ENCODE measurements around the gene KRTAP9-9.
"Not testable (repeated sequence)": the region's sequence is repeated elsewhere in the genome, so short reads cannot be mapped to it uniquely, and the experiment has no call there.

The KRTAP9-9 gene

DNA sequence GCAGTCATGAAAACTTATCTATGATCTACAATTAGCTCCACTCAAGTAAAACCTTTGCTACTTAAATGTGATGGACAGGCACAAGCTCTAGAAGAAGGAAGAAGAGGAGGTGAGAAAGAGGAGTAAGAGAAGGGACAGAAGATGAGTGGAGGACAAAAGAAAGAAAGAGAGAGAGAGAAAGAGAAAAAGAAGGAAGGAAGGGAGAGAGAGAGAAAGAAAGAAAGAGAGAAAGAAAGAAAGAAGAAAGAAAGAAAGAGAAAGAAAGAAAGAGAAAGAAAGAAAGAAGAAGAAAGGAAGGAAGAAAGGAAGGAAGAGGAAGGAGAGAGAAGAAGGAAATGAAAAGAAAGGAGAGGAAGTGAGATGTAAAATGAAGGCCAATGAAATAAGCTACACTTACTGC, 25.1 kb upstream of the KRTAP9-9 start:
- Histone ChIP-seq H3K36me3 (ENCODE audit: low read length) (no peaks in the 10 kb centered on the region), H4K20me1 (ENCODE audit: low read depth, low read length) (no peaks in the 10 kb centered on the region), H3K79me2 (ENCODE audit: insufficient read depth, low read length) (no peaks in the 10 kb centered on the region), H3K4me3 (ENCODE audit: insufficient read depth, low read length, poor library complexity, severe bottlenecking) (no peak overlapping the region), H3K9me3 (ENCODE audit: insufficient read depth, low read length) (no peaks in the 10 kb centered on the region), H3K9me2 (replicated peaks; ENCODE audit: insufficient read depth, low read length) (no peaks in the 10 kb centered on the region), H3K27ac (ENCODE audit: low read depth, low read length) (no peak overlapping the region), H2AFZ (ENCODE audit: low read depth, low read length, severe bottlenecking) (no peak overlapping the region), H3K4me2 (ENCODE audit: low read depth, low read length, poor library complexity, severe bottlenecking) (no peak overlapping the region), H3K9ac (ENCODE audit: low read length) (no peak overlapping the region), H3K27me3 (ENCODE audit: low read length) (no peaks in the 10 kb centered on the region), H3F3A (ENCODE audit: insufficient read depth) (no peaks in the 10 kb centered on the region)
- TF ChIP-seq EZH2phosphoT487 (conservative IDR thresholded peaks at IDR 0.05; ENCODE audit: low read length): no peak
- TF ChIP-seq, protein P1, sequence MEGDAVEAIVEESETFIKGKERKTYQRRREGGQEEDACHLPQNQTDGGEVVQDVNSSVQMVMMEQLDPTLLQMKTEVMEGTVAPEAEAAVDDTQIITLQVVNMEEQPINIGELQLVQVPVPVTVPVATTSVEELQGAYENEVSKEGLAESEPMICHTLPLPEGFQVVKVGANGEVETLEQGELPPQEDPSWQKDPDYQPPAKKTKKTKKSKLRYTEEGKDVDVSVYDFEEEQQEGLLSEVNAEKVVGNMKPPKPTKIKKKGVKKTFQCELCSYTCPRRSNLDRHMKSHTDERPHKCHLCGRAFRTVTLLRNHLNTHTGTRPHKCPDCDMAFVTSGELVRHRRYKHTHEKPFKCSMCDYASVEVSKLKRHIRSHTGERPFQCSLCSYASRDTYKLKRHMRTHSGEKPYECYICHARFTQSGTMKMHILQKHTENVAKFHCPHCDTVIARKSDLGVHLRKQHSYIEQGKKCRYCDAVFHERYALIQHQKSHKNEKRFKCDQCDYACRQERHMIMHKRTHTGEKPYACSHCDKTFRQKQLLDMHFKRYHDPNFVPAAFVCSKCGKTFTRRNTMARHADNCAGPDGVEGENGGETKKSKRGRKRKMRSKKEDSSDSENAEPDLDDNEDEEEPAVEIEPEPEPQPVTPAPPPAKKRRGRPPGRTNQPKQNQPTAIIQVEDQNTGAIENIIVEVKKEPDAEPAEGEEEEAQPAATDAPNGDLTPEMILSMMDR (IDR thresholded peaks at IDR 0.05; ENCODE audit: insufficient read depth, low read length, poor library complexity, severe bottlenecking): no peak

DNA sequence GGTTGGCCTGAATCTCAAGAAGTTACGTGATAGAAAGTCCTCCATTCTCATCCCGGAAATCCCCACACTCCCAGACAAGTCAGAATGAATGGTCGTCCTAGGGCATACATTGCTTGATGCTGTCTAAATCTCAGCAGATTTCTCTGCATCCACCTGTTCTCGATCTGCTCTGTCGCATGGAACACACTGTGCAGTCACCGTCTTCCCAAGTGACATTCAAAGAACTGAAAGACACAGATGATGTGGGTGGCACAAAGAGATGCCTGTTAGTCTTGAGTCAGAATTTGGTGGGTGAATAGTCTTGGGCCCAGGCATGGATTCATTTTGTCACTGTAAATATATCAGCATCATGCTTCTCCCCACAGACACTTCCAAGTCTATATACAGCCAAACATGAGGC, 23.5 kb upstream of the KRTAP9-9 start:
- Histone ChIP-seq H3K4me3 (ENCODE audit: insufficient read depth, low read length, poor library complexity, severe bottlenecking) (no peak overlapping the region), H3K4me2 (ENCODE audit: low read depth, low read length, poor library complexity, severe bottlenecking) (no peak overlapping the region), H3K27me3 (ENCODE audit: low read length) (no peaks in the 10 kb centered on the region), H3K27ac (ENCODE audit: low read depth, low read length) (no peak overlapping the region), H4K20me1 (ENCODE audit: low read depth, low read length) (no peaks in the 10 kb centered on the region), H3K9ac (ENCODE audit: low read length) (no peak overlapping the region), H3K36me3 (ENCODE audit: low read length) (no peaks in the 10 kb centered on the region), H3F3A (ENCODE audit: insufficient read depth) (no peaks in the 10 kb centered on the region), H3K9me3 (ENCODE audit: insufficient read depth, low read length) (no peaks in the 10 kb centered on the region), H3K79me2 (ENCODE audit: insufficient read depth, low read length) (no peaks in the 10 kb centered on the region), H2AFZ (ENCODE audit: low read depth, low read length, severe bottlenecking) (no peak overlapping the region), H3K9me2 (replicated peaks; ENCODE audit: insufficient read depth, low read length) (no peaks in the 10 kb centered on the region)
- no peak for TF ChIP-seq EZH2phosphoT487 (conservative IDR thresholded peaks at IDR 0.05; ENCODE audit: low read length)

DNA sequence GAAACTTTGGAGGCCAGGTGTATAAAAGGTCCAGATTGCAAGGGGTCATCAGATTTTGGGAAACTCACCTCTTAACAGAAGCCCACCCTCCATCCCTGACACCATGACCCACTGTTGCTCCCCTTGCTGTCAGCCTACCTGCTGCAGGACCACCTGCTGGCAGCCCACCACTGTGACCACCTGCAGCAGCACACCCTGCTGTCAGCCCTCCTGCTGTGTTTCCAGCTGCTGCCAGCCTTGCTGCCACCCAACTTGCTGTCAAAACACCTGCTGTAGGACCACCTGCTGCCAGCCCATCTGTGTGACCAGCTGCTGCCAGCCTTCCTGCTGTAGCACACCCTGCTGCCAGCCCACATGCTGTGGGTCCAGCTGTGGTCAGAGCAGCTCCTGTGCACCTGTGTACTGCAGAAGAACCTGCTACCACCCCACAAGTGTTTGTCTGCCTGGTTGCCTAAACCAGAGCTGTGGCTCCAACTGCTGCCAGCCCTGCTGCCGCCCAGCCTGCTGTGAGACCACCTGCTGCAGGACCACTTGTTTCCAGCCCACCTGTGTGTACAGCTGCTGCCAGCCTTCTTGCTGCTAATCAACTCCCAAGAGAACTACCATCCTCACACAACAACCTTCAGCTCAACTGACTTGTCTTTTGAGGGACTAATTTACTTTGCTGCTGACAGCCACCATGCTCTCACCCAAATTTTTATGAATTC, 22.6 kb upstream of the KRTAP9-9 start, which contains the start of gene KRTAP9-3:
Gene KRTAP9-3 (plus strand): TSS at position 51 of the 707 bp plus-strand sequence. CDS start 53 bp downstream, at position 104.
- not testable (repeated sequence) for H3K36me3 ChIP-seq (ENCODE audit: low read length); H4K20me1 ChIP-seq (ENCODE audit: low read depth, low read length); H3F3A ChIP-seq (ENCODE audit: insufficient read depth); H3K9ac ChIP-seq (ENCODE audit: low read length); H3K4me2 ChIP-seq (ENCODE audit: low read depth, low read length, poor library complexity, severe bottlenecking); H3K27me3 ChIP-seq (ENCODE audit: low read length); H3K4me3 ChIP-seq (ENCODE audit: insufficient read depth, low read length, poor library complexity, severe bottlenecking); H3K9me3 ChIP-seq (ENCODE audit: insufficient read depth, low read length); H3K79me2 ChIP-seq (ENCODE audit: insufficient read depth, low read length); H3K27ac ChIP-seq (ENCODE audit: low read depth, low read length); H2AFZ ChIP-seq (ENCODE audit: low read depth, low read length, severe bottlenecking); H3K9me2 ChIP-seq (replicated peaks; ENCODE audit: insufficient read depth, low read length)

DNA sequence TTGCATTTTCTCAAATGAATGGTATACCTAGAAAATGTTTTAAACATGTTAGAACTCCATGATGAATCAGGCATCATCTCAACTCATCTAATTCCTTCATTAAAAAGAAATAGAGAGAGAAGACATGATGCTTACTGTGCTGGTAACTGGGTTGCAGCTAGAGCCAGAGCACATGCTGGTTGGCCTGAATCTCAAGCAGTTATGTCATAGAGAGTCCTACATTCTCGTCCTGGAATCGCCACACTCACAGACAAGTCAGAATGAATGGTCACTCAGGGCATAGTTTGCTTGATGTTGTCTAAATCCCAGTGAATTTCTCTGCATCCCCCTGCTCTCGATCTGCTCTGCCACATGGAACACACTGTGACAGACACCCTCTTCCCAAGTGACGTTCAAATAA, 18.1 kb upstream of the KRTAP9-9 start:
- H3K27ac ChIP-seq (ENCODE audit: low read depth, low read length); H2AFZ ChIP-seq (ENCODE audit: low read depth, low read length, severe bottlenecking); H3K9me3 ChIP-seq (ENCODE audit: insufficient read depth, low read length); H3K9ac ChIP-seq (ENCODE audit: low read length); H3K4me3 ChIP-seq (ENCODE audit: insufficient read depth, low read length, poor library complexity, severe bottlenecking); H3K79me2 ChIP-seq (ENCODE audit: insufficient read depth, low read length); H3K27me3 ChIP-seq (ENCODE audit: low read length); H3K36me3 ChIP-seq (ENCODE audit: low read length); H3F3A ChIP-seq (ENCODE audit: insufficient read depth); H3K4me2 ChIP-seq (ENCODE audit: low read depth, low read length, poor library complexity, severe bottlenecking); H3K9me2 ChIP-seq (replicated peaks; ENCODE audit: insufficient read depth, low read length); H4K20me1 ChIP-seq (ENCODE audit: low read depth, low read length): not testable (repeated sequence)

DNA sequence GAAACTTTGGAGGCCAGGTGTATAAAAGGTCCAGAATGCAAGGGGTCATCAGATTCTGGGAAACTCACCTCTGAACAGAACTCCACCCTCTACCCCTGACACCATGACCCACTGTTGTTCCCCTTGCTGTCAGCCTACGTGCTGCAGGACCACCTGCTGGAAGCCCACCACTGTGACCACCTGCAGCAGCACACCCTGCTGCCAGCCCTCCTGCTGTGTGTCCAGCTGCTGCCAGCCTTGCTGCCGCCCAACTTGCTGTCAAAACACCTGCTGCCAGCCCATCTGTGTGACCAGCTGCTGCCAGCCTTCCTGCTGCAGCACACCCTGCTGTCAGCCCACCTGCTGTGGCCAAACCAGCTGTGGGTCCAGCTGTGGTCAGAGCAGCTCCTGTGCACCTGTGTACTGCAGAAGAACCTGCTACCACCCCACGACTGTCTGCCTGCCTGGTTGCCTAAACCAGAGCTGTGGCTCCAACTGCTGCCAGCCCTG, 17.2 kb upstream of the KRTAP9-9 start, which contains the start of gene KRTAP9-8:
Gene KRTAP9-8 (plus strand): TSS at position 51 of the 489 bp plus-strand sequence. CDS start 53 bp downstream, at position 104.
- not testable (repeated sequence) for H3K9me2 ChIP-seq (replicated peaks; ENCODE audit: insufficient read depth, low read length); H3K4me3 ChIP-seq (ENCODE audit: insufficient read depth, low read length, poor library complexity, severe bottlenecking); H4K20me1 ChIP-seq (ENCODE audit: low read depth, low read length); H3K36me3 ChIP-seq (ENCODE audit: low read length); H3F3A ChIP-seq (ENCODE audit: insufficient read depth); H3K9ac ChIP-seq (ENCODE audit: low read length); H3K79me2 ChIP-seq (ENCODE audit: insufficient read depth, low read length); H3K9me3 ChIP-seq (ENCODE audit: insufficient read depth, low read length); H3K27me3 ChIP-seq (ENCODE audit: low read length); H3K27ac ChIP-seq (ENCODE audit: low read depth, low read length); H2AFZ ChIP-seq (ENCODE audit: low read depth, low read length, severe bottlenecking); H3K4me2 ChIP-seq (ENCODE audit: low read depth, low read length, poor library complexity, severe bottlenecking)

DNA sequence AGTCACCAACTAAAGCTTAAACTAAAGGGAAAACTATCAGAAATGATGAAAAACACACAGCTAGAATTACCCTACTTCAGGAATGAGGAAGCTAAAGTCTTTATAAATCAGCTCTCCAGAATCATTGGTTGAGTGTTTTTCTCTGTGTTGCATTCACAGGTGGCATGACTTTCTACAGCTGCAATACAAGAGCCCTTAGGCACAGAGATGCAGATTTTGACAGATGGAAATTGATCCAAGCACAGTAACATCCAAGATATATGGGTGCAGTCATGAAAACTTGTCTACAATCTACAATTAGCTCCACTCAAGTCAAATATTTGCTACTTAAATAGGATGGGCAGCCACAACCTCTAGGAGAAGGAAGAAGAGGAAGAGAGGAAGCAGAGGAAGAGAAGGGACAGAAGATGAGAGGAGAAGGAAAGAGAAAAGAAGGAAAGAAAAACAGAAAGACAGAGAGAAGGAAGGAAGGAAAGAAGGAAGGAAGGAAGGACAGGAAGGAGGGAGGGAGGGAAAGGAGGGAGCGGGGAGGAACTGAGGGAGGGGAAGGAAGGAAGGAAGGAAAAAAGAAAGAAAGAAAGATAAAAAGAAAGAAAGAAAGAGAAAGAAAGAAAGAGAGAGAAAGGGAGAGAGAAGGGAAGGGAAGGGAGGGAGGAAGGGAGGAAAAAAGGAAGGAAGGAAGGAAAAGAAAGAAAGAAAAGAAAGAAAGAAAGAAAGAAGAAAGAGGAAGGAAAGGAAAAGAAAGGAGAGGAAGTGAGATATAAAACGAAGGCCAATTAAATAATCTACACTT, 8.0 kb upstream of the KRTAP9-9 start:
- H3K36me3 ChIP-seq (ENCODE audit: low read length): not testable (repeated sequence)

More for the DNA sequence above, 8.0 kb upstream of the KRTAP9-9 start:
- not testable (repeated sequence) for H3K4me3 ChIP-seq (ENCODE audit: insufficient read depth, low read length, poor library complexity, severe bottlenecking); H3K4me2 ChIP-seq (ENCODE audit: low read depth, low read length, poor library complexity, severe bottlenecking); H3K9me3 ChIP-seq (ENCODE audit: insufficient read depth, low read length); H3K79me2 ChIP-seq (ENCODE audit: insufficient read depth, low read length); H2AFZ ChIP-seq (ENCODE audit: low read depth, low read length, severe bottlenecking); H3K27me3 ChIP-seq (ENCODE audit: low read length); H3K27ac ChIP-seq (ENCODE audit: low read depth, low read length); H4K20me1 ChIP-seq (ENCODE audit: low read depth, low read length); H3F3A ChIP-seq (ENCODE audit: insufficient read depth); H3K9ac ChIP-seq (ENCODE audit: low read length); H3K9me2 ChIP-seq (replicated peaks; ENCODE audit: insufficient read depth, low read length)

Measured in SU-DHL-6 (cell line).